ENCODE data around the gene DGCR2. TPM values are rescaled to one million over a fixed set of nuclear protein-coding genes. Genes with fewer than 3 reads are reported as not detected.

DGCR2 gene
- total and polyA plus RNA-seq, 2 experiments from 2014 or later, result 18.5 to 83.0 TPM

DNA sequence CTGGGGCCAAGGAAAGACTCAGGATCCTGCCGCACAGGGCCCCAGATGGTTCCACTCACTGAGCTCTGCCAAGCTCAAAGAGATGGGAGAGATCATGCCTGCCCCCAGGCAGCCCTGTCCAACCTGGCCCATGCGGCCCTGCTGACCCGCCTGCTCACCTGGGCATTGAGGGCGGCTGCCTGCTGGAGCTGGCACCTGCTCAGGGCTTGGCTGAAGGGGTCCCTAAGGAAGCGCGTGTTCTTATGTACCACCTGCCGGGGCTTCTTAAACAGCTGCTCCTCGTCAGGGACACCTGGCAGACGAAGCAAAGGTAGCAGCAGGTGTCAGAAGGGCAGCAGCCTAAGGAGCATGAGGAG lies 16.8 kb upstream of the DGCR2 start (continued):
- TF ChIP-seq CTCF (conservative IDR thresholded peaks at IDR 0.05; ENCODE audit: low read depth in 2 of 2), result no peak
- TF ChIP-seq, protein P1, sequence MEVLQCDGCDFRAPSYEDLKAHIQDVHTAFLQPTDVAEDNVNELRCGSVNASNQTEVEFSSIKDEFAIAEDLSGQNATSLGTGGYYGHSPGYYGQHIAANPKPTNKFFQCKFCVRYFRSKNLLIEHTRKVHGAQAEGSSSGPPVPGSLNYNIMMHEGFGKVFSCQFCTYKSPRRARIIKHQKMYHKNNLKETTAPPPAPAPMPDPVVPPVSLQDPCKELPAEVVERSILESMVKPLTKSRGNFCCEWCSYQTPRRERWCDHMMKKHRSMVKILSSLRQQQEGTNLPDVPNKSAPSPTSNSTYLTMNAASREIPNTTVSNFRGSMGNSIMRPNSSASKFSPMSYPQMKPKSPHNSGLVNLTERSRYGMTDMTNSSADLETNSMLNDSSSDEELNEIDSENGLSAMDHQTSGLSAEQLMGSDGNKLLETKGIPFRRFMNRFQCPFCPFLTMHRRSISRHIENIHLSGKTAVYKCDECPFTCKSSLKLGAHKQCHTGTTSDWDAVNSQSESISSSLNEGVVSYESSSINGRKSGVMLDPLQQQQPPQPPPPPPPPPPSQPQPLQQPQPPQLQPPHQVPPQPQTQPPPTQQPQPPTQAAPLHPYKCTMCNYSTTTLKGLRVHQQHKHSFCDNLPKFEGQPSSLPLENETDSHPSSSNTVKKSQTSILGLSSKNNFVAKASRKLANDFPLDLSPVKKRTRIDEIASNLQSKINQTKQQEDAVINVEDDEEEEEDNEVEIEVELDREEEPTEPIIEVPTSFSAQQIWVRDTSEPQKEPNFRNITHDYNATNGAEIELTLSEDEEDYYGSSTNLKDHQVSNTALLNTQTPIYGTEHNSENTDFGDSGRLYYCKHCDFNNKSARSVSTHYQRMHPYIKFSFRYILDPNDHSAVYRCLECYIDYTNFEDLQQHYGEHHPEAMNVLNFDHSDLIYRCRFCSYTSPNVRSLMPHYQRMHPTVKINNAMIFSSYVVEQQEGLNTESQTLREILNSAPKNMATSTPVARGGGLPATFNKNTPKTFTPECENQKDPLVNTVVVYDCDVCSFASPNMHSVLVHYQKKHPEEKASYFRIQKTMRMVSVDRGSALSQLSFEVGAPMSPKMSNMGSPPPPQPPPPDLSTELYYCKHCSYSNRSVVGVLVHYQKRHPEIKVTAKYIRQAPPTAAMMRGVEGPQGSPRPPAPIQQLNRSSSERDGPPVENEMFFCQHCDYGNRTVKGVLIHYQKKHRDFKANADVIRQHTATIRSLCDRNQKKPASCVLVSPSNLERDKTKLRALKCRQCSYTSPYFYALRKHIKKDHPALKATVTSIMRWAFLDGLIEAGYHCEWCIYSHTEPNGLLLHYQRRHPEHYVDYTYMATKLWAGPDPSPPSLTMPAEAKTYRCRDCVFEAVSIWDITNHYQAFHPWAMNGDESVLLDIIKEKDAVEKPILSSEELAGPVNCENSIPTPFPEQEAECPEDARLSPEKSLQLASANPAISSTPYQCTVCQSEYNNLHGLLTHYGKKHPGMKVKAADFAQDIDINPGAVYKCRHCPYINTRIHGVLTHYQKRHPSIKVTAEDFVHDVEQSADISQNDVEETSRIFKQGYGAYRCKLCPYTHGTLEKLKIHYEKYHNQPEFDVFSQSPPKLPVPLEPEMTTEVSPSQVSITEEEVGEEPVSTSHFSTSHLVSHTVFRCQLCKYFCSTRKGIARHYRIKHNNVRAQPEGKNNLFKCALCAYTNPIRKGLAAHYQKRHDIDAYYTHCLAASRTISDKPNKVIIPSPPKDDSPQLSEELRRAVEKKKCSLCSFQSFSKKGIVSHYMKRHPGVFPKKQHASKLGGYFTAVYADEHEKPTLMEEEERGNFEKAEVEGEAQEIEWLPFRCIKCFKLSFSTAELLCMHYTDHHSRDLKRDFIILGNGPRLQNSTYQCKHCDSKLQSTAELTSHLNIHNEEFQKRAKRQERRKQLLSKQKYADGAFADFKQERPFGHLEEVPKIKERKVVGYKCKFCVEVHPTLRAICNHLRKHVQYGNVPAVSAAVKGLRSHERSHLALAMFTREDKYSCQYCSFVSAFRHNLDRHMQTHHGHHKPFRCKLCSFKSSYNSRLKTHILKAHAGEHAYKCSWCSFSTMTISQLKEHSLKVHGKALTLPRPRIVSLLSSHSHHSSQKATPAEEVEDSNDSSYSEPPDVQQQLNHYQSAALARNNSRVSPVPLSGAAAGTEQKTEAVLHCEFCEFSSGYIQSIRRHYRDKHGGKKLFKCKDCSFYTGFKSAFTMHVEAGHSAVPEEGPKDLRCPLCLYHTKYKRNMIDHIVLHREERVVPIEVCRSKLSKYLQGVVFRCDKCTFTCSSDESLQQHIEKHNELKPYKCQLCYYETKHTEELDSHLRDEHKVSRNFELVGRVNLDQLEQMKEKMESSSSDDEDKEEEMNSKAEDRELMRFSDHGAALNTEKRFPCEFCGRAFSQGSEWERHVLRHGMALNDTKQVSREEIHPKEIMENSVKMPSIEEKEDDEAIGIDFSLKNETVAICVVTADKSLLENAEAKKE (CRISPR knock-in tag; IDR thresholded peaks at IDR 0.05), result no peak
- TF ChIP-seq CREB1 (CRISPR knock-in tag; IDR thresholded peaks at IDR 0.05; ENCODE audit: low read depth), result no peak
- no peak for TF ChIP-seq EZH2phosphoT487 (IDR thresholded peaks at IDR 0.05; ENCODE audit: unreplicated experiment)

- no peak overlapping the region for H3K4me3 Mint-ChIP-seq
- no peaks in the 10 kb centered on the region for H3K9me3 Mint-ChIP-seq
- no peaks in the 10 kb centered on the region for H3K27me3 ChIP-seq (ENCODE audit: insufficient read depth)
- no peaks in the 10 kb centered on the region for H3K9me2 ChIP-seq (ENCODE audit: insufficient read depth)
- ATAC-seq (no peak), DNase-seq (ENCODE audit: low spot score) (no peak)
- no peak overlapping the region for H3K4me3 ChIP-seq
- peaks cover 6% of the 10 kb centered on the region for H3K36me3 ChIP-seq (ENCODE audit: insufficient read depth)
- no peak overlapping the region for H3K27ac ChIP-seq (ENCODE audit: low read depth)
- H3K4me1 Mint-ChIP-seq, result no peaks in the 10 kb centered on the region
- no peak overlapping the region for H3K27ac Mint-ChIP-seq
- H3K36me3 Mint-ChIP-seq (ENCODE audit: low read depth), result peaks cover 58% of the 10 kb centered on the region
- H2AFZ ChIP-seq, result no peak overlapping the region
- no peak for TF ChIP-seq NANOG (IDR thresholded peaks at IDR 0.05; ENCODE audit: borderline replicate concordance)
- H3K27me3 Mint-ChIP-seq (ENCODE audit: insufficient read depth, low read depth, poor library complexity), result peaks cover 11% of the 10 kb centered on the region
- H3K4me2 ChIP-seq, result no peak overlapping the region
- H3K79me2 ChIP-seq (replicated peaks; ENCODE audit: insufficient read depth), result peaks cover 4% of the 10 kb centered on the region; the same call in 1 of the 2 replicates
- no peaks in the 10 kb centered on the region for H3F3A ChIP-seq (replicated peaks; ENCODE audit: low read depth)
- H3K4me1 ChIP-seq (ENCODE audit: insufficient read depth), result peaks cover 2% of the 10 kb centered on the region; the same call in 1 of the 2 replicates
- no peaks in the 10 kb centered on the region for H4K20me1 ChIP-seq (replicated peaks; ENCODE audit: insufficient read depth)
Observed at GRCh38 chr22:19138217-19139000, 16.2 kb upstream of the DGCR2 start.

Measured in GM23338 (cell line).